Measurements from ENCODE around the gene RNF152.

RNF152 gene

DNA sequence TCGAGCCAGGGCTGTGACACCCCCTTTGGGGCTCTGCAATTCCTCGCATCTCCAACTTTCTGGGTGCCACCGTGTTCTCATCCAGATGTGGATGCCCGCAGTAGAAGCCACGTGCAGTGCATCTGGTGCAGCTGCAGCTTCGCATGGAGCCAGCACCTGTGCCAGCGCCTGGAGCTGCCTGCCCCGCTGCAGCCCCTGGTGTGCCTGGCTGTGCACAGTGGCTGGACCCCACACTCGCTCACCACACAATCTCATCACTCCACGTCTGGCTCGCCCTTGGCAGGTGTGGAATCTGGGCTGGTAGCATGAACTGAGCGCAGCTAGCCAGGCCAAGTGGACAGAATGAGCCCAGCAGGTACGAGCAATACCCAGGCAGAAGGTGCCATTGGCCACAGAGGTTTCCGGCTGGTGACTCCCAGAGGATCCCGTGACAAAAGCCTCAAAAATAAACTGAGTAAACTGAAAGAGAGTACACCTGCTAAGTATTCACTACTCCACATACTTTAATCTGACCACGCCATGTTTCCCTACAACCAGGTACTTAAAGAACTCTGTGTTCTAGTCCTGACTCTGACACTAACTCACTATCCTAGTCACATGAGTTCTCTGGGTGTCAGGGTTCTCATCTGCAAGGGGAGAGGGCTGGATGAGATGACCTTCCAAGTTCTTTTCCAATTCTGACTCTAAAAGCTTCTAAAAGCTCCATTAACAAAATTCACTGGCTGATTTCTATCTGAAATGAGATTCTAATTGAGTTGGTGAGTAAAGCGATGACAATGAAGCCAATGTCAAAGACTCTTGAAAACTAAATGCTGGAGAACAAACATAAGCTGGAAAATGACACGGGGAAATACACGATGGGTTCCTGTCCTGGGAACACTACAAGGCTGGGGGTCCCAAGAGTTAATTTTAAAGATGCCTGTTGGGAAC is 37.1 kb downstream of the RNF152 start:
- DNase-seq (ENCODE audit: extremely low read depth in 1 of 2, low read depth in 1 of 2): no peak

DNA sequence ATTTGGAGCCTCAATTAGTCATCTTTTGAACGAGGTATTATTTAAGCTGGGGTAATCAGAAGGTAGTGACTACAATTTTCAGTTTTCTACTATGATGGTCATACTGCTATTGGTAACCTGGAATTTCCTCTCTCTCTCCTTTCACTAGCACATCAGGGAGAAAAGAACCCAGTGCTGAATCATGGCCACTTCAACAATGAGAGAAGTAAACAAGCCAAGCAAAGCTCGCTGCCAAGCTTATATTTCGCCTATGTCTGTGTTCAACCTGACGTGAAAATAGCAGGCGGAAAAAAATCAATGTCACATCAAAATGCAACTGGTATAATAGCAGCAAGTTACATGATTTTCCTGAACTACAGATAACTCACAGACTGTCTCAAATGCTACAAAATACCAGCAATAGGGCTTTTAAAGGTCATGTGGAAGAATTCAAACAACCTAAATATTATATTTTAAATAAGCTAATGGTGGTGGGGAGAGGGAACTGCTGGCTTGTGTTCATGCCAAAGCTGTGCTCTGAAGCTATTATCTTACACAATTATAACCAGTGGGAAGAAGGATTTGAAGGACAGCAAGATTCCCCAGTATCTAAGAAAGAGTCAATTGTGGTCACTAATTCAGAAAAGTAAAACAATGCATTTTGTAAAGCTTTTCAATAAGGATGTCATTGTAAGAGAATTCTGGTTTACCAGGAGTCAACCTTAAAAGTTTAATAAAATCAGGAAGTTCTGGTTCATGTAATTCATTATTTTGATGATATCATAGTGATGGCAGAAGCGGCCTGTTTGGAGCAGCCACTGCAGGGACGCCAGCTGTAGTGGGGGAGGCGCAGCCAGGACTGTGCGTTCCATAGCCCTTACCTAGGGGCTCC is 38.0 kb downstream of the RNF152 start:
- DNase-seq (ENCODE audit: extremely low read depth in 1 of 2, low read depth in 1 of 2): no peak

GRCh38 chr18:61853855-61854254 is 39.0 kb downstream of the RNF152 start:
- DNase-seq (ENCODE audit: extremely low read depth in 1 of 2, low read depth in 1 of 2): no peak

DNA sequence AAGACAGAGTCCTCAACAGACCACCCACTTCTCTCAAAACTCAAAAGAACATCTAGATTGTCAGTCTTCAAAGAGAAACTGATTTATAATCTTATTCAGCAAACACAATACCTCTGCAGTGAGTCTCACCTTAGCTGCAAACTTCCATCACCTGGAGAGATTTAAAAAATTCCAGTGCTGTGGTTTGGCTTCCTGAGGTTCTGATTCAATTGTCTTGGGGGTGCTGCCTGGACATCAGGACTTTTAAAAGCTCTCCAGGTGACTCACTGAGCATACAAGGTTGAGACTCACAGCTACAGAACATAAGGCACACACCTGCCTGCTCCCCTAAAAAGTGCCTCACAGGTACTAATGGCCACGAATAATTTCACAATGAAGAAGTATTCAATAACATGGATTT is 40.3 kb downstream of the RNF152 start:
- DNase-seq (ENCODE audit: extremely low read depth in 1 of 2, low read depth in 1 of 2): no peak

GRCh38 chr18:61851940-61852451 is 40.8 kb downstream of the RNF152 start:
- DNase-seq (ENCODE audit: extremely low read depth in 1 of 2, low read depth in 1 of 2): no peak

DNA sequence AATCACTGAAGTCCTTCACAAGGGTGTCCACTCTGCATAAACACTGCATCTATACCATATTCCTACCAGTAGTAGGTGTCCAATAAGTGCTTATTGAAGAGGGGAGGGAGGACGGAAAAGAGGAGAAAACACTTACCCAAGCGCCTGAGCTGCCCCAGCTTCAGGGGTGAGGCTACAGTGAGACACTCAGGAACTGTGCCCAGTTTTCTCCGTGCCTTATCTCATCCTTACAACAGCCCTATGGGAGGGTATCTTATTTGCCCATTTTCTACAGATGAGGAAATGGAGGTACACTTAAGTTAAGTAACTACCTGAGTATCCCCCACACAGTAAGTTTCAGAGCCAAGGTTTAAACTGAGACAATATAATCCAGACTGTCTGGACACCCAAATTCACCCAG is 41.5 kb downstream of the RNF152 start:
- DNase-seq (ENCODE audit: extremely low read depth in 1 of 2, low read depth in 1 of 2): no peak

- DNase-seq (ENCODE audit: extremely low read depth in 1 of 2, low read depth in 1 of 2): no peak
Observed at GRCh38 chr18:61850756-61851155, 42.1 kb downstream of the RNF152 start.

DNA sequence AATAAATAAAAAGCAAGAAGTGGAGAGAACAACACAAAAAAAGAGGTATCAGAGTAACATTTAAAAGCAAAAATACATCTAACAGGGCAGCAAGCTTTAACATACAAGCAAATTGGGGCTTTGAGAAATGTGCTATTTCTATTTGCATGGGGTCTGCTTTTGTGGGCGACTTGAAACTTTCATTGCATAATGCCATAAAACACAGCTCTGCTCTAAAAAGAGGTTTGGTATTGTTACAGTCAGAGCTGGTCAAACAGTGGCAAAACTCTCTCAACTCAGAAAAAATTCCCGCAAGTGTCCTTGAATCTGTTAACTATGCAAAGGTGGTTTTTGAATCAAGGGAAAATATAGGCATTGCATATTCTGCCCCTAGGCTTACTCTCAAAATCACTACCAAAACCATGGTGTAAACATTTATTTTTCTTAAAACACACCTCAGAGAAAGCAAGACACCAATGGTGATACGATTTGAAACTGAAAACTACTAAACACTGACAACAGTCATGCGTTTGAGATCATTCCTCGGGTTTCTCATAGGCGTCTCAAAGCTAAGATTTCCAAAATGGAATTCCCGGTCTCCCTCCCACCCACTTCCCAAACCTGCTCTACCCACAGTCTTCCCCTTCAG is 45.5 kb downstream of the RNF152 start:
- DNase-seq (ENCODE audit: extremely low read depth in 1 of 2, low read depth in 1 of 2): no peak

DNA sequence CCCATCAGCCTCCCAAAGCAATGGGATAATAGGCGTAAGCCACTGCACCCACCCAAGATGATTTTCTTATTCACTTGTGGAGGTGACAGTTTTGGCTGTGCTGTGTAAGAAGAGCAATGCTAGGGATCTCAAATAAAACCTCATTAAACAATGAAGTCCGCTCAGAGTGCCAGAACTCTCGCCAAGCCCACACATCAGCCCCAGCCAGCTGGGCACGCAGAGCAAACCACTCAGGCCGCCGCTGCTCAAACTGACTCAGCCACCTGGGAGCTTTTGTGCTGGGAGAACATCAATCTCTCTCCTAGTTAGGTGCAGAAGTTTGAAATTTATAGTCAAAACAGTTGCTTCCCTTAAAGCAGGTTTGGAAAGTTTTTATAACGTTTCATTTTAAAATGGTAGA is 47.6 kb downstream of the RNF152 start:
- DNase-seq (ENCODE audit: extremely low read depth in 1 of 2, low read depth in 1 of 2): no peak

- DNase-seq (ENCODE audit: extremely low read depth in 1 of 2, low read depth in 1 of 2): no peak
Observed at GRCh38 chr18:61844726-61845125, 48.1 kb downstream of the RNF152 start.

GRCh38 chr18:61842146-61842545 is 50.7 kb downstream of the RNF152 start:
- DNase-seq (ENCODE audit: extremely low read depth in 1 of 2, low read depth in 1 of 2): no peak

GRCh38 chr18:61841706-61842105 is 51.1 kb downstream of the RNF152 start:
- DNase-seq (ENCODE audit: extremely low read depth in 1 of 2, low read depth in 1 of 2): no peak

- DNase-seq (ENCODE audit: extremely low read depth in 1 of 2, low read depth in 1 of 2): no peak
Observed at GRCh38 chr18:61840324-61840723, 52.5 kb downstream of the RNF152 start.

DNA sequence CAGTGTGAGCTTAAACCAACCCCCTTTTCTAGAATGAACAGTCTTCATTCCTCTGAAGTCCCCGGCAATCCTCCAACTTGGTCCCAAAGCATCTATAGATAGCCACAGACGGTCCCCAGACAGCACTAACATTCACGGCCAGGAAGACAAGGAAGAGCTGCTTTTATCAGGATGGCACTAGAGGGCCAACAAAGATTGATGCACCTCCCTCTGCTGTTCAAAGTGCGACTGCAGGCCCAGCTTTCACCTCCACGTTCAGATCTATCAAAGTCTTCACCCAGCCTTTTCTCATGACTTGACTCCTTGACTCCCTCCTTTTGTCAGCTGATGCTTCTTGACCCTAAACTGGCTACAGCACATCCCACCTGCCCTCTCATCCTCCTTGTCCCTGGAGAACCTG is 54.3 kb downstream of the RNF152 start:
- DNase-seq (ENCODE audit: extremely low read depth in 1 of 2, low read depth in 1 of 2): no peak

DNA sequence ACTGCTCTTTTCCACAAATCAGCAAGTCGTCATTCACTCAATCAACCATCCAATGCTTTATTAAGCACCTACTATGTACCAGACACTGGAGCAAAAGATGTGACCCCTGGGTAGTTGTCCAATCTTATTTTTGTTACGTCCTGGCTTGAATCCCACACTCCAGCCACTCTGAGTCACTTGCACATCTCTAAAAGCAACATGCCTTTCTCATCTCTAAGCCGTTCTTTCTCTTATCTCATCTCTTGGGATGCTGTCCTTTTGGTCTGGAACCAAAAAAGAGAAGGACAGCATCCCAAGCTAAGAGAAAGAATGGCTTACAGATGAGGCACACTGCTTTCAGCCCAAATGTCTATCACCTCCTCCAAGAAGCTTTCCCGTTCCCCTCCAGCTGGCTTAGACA is 58.8 kb downstream of the RNF152 start:
- DNase-seq (ENCODE audit: extremely low read depth in 1 of 2, low read depth in 1 of 2): no peak

DNA sequence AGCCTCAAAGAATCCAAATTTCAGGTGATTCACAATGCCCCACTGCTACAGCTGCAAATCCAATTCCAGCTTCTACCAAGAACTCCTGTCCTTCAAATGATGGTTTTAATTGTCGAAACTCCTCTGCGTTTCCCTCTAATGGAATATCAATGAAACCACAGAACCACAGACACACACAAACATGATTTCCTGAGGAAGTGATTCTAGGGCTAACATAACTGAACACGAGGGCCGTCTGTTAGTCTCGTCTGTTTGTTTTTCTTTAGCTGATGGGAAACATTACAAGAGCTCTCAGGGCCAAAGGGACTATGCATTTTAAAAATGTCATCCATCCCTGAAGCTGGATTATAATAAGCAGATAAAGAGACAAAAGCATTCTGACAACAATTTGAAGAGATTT is 59.4 kb downstream of the RNF152 start:
- no peak for DNase-seq (ENCODE audit: extremely low read depth in 1 of 2, low read depth in 1 of 2)

- DNase-seq (ENCODE audit: extremely low read depth in 1 of 2, low read depth in 1 of 2): no peak
Observed at GRCh38 chr18:61832858-61833257, 59.9 kb downstream of the RNF152 start.

GRCh38 chr18:61831071-61831470 is 61.7 kb downstream of the RNF152 start:
- no peak for DNase-seq (ENCODE audit: extremely low read depth in 1 of 2, low read depth in 1 of 2)

- DNase-seq (ENCODE audit: extremely low read depth in 1 of 2, low read depth in 1 of 2): no peak
Observed at GRCh38 chr18:61829108-61829507, 63.7 kb downstream of the RNF152 start.

- no peak for DNase-seq (ENCODE audit: extremely low read depth in 1 of 2, low read depth in 1 of 2)
Observed at GRCh38 chr18:61827591-61827990, 65.2 kb downstream of the RNF152 start.

DNA sequence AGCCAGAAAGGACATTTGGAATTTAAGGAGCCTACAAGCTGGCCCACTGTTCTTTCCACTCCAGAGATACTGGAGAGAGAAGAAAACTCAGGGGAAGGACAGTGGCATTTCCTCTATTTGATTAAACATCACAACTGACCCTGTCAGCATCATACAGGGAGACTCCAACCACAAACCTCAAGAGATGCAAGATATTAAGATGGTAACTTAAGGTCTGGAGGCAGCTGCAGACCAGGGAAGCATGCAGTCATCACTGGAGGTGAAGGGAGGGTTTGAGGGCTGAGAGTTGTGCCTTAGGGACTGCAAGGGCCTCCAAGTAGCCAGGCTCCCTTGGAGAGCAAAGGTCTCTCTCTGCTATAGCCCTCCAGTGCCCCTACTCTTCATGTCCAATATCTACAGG is 67.4 kb downstream of the RNF152 start:
- no peak for DNase-seq (ENCODE audit: extremely low read depth in 1 of 2, low read depth in 1 of 2)
